Smooth muscle cell of the brain vasculature (primary cell): ENCODE data around the gene EPGN.

Source experiments
- DNase-seq: peaks from one replicate; pipeline ENCODE4 v3.0.0-alpha.2; 2012; ENCODE audit warnings: low read depth, low spot score

The EPGN gene

DNA sequence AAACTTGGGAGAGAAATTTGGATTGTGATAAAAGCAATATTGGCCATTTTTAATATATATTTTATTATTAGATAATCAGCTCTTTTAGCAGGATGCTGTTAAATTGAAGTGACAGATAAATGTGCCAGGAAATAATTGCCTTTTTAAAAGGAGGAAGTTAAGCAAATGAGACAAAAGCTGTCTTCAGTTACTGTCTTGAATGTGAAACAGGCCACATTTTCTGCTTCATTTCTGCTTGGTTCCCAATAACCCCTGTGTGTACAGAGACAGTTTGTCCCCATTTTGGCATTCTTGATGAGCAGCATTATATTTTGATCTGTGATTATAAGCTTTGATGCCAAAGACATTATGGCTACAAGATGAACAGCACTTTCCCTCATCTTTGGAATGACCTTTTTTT is 953 bp downstream of the EPGN start:
- DNase-seq: no peak

DNA sequence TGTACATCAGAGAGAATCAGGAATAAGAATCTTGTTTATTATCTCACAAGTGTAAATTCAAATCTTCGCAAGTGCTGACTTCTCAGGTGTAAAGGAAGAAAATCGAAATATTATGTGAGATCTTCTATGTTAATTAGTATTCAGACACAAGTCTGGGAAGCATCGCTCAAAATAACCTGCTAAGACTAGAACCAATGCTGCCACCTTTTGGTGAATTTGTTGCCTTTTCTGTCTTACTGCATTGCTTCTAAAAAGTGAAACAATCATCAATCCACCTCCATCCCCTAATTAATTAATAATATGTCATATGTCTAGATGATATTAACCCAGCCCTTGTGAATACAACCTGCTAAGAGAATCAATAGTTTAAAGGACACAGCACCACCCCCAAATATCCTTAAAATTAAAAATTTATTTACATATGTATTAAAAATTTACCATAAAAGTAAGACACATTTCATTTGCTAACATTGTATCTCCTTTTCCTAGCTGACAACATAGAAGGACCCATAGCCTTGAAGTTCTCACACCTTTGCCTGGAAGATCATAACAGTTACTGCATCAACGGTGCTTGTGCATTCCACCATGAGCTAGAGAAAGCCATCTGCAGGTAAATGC is 3.5 kb downstream of the EPGN start:
- DNase-seq: peak; percentile 20

- no peak for DNase-seq
These were observed 6.1 kb downstream of the EPGN start for GRCh38 chr4:74314329-74314728.

GRCh38 chr4:74314944-74315343 is 6.7 kb downstream of the EPGN start:
- no peak for DNase-seq

DNA sequence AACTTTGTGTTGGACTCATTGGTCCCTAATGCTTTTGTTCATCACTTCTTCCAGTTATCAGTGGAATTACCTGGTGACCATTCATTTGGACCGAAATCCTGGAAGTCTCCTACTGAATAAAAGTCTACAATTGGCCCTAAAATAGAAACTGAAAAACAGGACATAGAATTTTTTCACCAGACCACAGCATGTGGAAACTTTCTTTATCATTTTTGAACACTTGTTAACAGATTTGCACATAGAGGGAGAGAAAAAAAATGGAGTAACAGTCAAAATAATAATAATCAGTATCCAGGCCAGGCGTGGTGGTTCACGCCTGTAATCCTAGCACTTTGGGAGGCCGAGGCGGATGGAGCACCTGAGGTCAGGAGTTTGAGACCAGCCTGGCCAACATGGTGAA is 7.1 kb downstream of the EPGN start:
- no peak for DNase-seq

- no peak for DNase-seq
These were observed 8.1 kb downstream of the EPGN start for GRCh38 chr4:74316397-74316796.

DNA sequence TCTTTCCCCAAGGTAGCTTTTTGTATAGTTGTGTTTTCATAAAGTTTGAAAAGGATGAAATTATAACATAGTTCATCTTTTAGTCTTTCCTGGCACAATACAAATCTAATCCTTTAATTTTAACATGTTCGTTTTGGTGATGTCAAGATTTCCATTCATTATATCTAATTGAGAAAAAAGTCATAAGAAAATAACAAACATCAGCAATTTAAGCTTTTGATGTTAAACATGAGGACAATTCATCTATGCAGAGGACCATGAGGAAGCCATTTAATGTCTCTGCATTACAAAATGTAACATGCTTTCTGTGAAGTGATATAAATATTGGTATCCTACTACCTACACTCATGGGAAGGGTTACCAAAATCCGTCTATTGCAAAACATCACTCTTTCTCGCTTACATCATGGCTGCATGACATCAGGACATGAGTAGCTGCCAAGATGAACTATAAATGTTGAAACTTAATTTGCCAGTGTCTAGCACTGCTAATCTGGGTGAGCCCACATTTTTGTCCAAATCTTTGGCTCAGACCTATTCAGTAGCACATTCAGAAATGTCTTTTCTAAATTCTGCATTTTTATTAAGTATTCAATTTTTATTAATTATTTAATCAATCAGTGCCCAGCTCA is 9.5 kb downstream of the EPGN start:
- no peak for DNase-seq

DNA sequence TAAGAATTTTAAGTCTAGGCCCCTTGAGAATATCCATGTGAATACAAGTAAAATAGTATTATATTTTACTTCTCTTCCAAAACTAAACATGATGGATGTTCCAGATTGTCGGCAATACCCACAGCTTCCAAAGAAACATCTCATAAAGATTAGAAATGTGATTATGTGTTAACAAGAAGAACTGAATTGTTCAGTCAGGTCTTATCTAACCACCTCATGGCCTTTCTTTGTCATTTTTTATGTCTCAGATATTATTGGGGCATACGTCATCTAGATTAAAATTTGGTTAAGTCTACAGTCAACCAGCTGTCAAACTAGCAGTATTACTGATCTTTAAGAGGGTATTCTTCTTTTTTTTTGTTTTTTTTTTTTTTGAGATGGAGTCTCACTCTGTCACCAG is 10.0 kb downstream of the EPGN start:
- no peak for DNase-seq

- DNase-seq: no peak
These were observed 11.2 kb downstream of the EPGN start for GRCh38 chr4:74319470-74319869.

DNA sequence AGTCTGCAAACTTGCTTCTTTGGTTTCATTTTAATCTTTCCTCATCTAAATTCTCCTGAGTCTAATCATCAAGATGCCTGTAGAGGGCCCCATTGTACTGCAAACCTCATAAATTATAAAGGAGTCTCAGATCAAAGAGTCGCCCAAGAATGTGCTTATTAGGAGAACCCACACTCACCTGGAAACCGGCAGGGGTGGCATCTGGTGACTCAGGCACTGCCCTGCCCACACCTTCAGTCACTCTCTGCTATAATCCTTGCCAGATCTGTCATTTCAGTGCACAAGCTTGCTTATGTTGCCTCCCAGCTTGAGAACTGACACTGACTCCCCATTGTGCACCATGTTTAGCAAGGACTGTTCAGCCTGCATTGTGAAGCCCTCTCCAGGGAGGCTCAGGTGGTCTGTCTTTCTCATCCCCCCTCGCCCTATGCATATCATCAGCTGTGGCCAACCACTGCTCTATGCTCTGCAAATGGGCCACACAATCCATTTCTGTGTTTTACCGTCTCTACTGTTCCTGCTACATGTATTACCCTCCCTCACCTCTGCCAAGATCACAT is 12.4 kb downstream of the EPGN start:
- DNase-seq: peak; percentile 26

- no peak for DNase-seq
These were observed 14.0 kb downstream of the EPGN start for GRCh38 chr4:74322301-74322700.

DNA sequence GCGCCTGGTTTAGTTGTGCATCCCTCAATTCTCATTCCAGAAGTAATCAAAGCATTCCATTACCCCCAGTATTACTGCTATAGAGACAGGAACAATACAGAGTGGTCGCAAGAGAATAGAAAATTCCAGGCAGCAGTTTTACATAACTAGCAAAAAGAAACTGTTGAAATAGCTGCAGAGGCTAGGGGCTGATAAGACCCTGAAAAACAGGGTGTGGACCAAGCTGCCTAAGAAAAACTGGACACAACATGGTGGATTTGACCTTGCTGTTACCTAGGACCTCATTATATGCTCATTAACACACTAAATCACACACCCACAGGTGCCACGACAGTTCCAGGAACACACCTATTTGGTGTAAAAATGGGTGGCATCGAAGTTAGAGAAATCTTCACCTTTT is 15.4 kb downstream of the EPGN start:
- DNase-seq: no peak

GRCh38 chr4:74324262-74324661 is 16.0 kb downstream of the EPGN start:
- DNase-seq: no peak

DNA sequence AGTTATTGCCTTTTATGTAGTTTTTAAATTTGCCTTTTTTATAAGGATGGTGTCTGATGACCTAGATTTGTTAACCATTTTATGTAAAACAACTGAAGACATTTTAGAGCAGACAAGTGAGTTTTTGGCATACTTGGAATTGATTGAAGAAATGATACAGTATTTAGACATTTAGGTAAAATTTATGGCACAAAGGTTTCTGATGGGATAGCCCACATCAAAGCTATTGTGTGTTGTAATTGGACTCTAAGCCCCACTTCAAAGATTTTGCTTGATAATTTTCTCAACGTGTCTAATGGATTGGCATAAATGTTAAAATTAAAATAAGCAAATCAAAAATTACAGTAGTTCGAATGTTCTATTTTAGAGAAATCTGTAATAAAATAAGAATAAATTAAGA is 17.6 kb downstream of the EPGN start:
- no peak for DNase-seq

- no peak for DNase-seq
These were observed 19.5 kb downstream of the EPGN start for GRCh38 chr4:74327762-74328161.

- DNase-seq: no peak
These were observed 20.2 kb downstream of the EPGN start for GRCh38 chr4:74328501-74328900.

DNA sequence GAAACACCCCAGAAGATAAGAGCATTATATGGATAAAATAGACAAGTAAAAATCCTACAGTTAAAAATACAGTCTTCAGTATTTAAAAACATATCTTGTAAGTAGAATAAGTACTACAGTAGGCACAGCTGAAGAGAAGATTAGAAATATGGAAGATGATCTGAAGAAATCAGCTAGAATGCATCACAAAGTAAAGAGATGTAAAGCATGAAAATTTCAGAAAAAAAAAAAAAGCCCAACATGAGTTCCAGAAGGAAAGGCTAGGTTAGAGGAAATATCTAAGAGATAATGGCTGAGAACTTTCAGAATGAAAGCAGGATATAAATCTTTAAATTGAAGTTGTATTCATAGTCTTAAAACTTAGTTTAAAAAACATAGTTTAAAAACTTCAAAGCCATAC is 21.0 kb downstream of the EPGN start:
- no peak for DNase-seq

GRCh38 chr4:74330295-74330750 is 22.1 kb downstream of the EPGN start:
- no peak for DNase-seq

- DNase-seq: no peak
These were observed 23.0 kb downstream of the EPGN start for GRCh38 chr4:74331252-74331651.

GRCh38 chr4:74331944-74332343 is 23.7 kb downstream of the EPGN start:
- DNase-seq: no peak

DNA sequence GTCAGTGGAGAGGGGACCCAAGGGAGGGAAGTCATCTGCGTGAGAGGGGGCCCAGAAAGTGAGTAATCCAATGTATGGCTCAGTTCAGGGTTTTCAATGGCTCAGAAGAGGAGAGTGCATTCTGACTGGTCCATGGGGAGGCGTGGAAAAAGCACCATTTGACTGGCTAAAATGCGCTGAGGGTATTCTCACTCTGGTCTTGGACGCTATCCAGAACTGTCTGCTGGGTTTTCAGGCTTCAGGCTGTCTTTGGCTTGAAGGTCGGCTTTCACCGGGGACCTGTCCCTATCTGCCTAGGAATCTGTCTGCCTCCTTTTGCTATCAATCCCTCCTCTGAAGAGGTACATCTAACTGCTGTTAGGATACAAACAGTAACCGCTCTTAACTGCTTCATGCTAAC is 26.4 kb downstream of the EPGN start:
- DNase-seq: no peak

GRCh38 chr4:74335341-74336021 is 27.2 kb downstream of the EPGN start:
- no peak for DNase-seq

DNA sequence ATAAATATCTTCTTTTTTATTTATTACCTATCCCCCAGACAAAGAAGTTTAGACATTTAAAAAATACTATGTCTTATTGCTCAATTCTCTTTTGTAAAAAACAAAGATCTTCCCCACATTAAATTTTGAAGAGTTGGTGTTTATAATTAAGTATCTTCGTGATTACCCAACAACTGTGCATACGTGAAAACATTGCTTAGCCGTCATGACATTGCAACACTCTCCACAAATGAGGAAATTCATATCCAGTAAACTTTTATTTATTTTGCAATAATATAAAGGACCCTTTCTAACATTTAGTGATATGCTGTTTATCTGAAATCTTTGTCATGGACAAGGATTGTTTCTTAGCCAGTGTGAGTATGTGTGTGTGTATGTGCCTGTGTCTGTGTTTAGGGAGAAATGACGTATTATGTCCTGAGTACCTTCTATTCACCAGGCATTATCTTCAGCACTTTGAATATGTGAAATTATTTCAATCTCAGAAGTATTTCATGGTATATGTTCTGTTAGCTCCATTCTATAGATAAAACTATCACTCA is 30.6 kb downstream of the EPGN start:
- no peak for DNase-seq
